Tibial nerve (tissue), 4 donors: Measurements from ENCODE around the gene NTRK2. TPM values are rescaled to one million over a fixed set of nuclear protein-coding genes. Genes with fewer than 3 reads are reported as not detected.
A peak's percentile ranks its signal among the peaks of the same experiment; 100 is the strongest.

Source experiments
- DNase-seq, 2 donors: peaks; one replicate each; pipeline ENCODE4 v3.0.0-alpha.2; 2019; ENCODE audit warnings: low spot score in 2 of 2
- H3K27ac ChIP-seq, 4 donors: fragments of 200-600 bp; sonication (generic) in 3 of 4; one replicate each; pipeline ENCODE4 v1.5.1; 2017 to 2019; ENCODE audit warnings: mild to moderate bottlenecking in 1 of 4
- H3K27me3 ChIP-seq, 2 donors: fragments of 200-600 bp; sonication (generic) in 1 of 2; one replicate each; pipeline versions ENCODE4 v1.5.1 to v1.6.0; 2017 to 2019
- H3K36me3 ChIP-seq, 3 donors: fragments of 200-600 bp; sonication (generic); one replicate each; pipeline ENCODE4 v1.5.1; 2018 to 2019
- H3K4me1 ChIP-seq, 4 donors: fragments of 200-600 bp; sonication (generic) in 3 of 4; one replicate each; pipeline ENCODE4 v1.5.1; 2017 to 2019
- H3K4me3 ChIP-seq, 4 donors: fragments of 200-600 bp; sonication (generic) in 3 of 4; one replicate each; pipeline ENCODE4 v1.5.1; 2017 to 2019; ENCODE audit warnings: mild to moderate bottlenecking in 1 of 4, moderate library complexity in 1 of 4
- H3K9me3 ChIP-seq, 4 donors: fragments of 200-600 bp; sonication (generic) in 3 of 4; one replicate each; pipeline ENCODE4 v1.5.1; 2017 to 2019
- EP300 ChIP-seq, 2 donors: sonication (generic); formaldehyde crosslinking; IDR thresholded peaks; one replicate each; pipeline ENCODE4 v1.6.1; 2017; ENCODE audit warnings: antibody characterized with exemption in 2 of 2, mild to moderate bottlenecking in 1 of 2
- POLR2A ChIP-seq, 2 donors: fragments of 450-650 bp; IDR thresholded peaks; one replicate each; pipeline ENCODE4 v1.6.1; 2017; ENCODE audit warnings: antibody characterized with exemption in 2 of 2, mild to moderate bottlenecking in 2 of 2, moderate library complexity in 2 of 2
- WGBS, 2 donors: methylation state at CpG; one replicate each; pipeline ENCODE4 v1.1.5; 2018; 5-methylcytosine and 5-hydroxymethylcytosine counted together
- total RNA-seq, 4 donors: library from RNA; depleted of rRNA; stranded (reverse); fragments of >200 nt; gene quantifications; one replicate each; pipeline ENCODE4 v1.1.0, GENCODE V29; 2016
- TF ChIP-seq, protein P1 (sequence below), 5 experiments: fragments of 200-600 bp in 3 of 5; fragments of 450-650 bp in 2 of 5; sonication (generic) in 3 of 5; IDR thresholded peaks; one replicate each; pipeline ENCODE4 v1.5.1; 2016 to 2019; ENCODE audit warnings: antibody characterized with exemption in 5 of 5, mild to moderate bottlenecking in 3 of 5, moderate library complexity in 2 of 5

The NTRK2 gene
- total RNA-seq, 4 donors from 2014 or later: 46.7 to 83.4 (median 69.5) TPM

GRCh38 chr9:84950879-84951811 is 281.6 kb downstream of the NTRK2 start:
- no peaks in the 10 kb centered on the region for H3K36me3 ChIP-seq
- no peak overlapping the region for H3K4me3 ChIP-seq
- TF ChIP-seq POLR2A (IDR thresholded peaks at IDR 0.05): no peak
- TF ChIP-seq, protein P1, sequence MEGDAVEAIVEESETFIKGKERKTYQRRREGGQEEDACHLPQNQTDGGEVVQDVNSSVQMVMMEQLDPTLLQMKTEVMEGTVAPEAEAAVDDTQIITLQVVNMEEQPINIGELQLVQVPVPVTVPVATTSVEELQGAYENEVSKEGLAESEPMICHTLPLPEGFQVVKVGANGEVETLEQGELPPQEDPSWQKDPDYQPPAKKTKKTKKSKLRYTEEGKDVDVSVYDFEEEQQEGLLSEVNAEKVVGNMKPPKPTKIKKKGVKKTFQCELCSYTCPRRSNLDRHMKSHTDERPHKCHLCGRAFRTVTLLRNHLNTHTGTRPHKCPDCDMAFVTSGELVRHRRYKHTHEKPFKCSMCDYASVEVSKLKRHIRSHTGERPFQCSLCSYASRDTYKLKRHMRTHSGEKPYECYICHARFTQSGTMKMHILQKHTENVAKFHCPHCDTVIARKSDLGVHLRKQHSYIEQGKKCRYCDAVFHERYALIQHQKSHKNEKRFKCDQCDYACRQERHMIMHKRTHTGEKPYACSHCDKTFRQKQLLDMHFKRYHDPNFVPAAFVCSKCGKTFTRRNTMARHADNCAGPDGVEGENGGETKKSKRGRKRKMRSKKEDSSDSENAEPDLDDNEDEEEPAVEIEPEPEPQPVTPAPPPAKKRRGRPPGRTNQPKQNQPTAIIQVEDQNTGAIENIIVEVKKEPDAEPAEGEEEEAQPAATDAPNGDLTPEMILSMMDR (IDR thresholded peaks at IDR 0.05): no peak
- no peak for TF ChIP-seq EP300 (IDR thresholded peaks at IDR 0.05)
- 89 to 94% methylated on average over 9 of the region's 9 CpGs for WGBS, 2 donors
- H3K9me3 ChIP-seq: no peaks in the 10 kb centered on the region
- DNase-seq: no peak
- H3K27ac ChIP-seq: no peak overlapping the region
- peaks cover 0 to 26% (median 3%) of the 10 kb centered on the region in 4 donors for H3K4me1 ChIP-seq
- no peaks in the 10 kb centered on the region for H3K27me3 ChIP-seq

GRCh38 chr9:84953252-84953773 is 283.8 kb downstream of the NTRK2 start:
- no peak for DNase-seq
- peaks cover 0 to 15% (median 3%) of the 10 kb centered on the region in 4 donors for H3K4me1 ChIP-seq
- no peak overlapping the region for H3K4me3 ChIP-seq
- 92 to 94% methylated on average over 3 of the region's 3 CpGs for WGBS, 2 donors
- peak overlapping the region in 1 of 4 donors; percentile 40 for H3K27ac ChIP-seq
- H3K9me3 ChIP-seq: no peaks in the 10 kb centered on the region
- no peak for TF ChIP-seq EP300 (IDR thresholded peaks at IDR 0.05)
- TF ChIP-seq POLR2A (IDR thresholded peaks at IDR 0.05): no peak
- TF ChIP-seq, protein P1 (IDR thresholded peaks at IDR 0.05): no peak
- no peaks in the 10 kb centered on the region for H3K27me3 ChIP-seq
- no peaks in the 10 kb centered on the region for H3K36me3 ChIP-seq

- peak overlapping the region in 1 of 4 donors; percentile 40 for H3K27ac ChIP-seq
- TF ChIP-seq EP300 (IDR thresholded peaks at IDR 0.05): peak in 1 of 2 donors; percentile 81
- TF ChIP-seq, protein P1 (IDR thresholded peaks at IDR 0.05): peak; percentile 87 to 94 (median 93)
- TF ChIP-seq POLR2A (IDR thresholded peaks at IDR 0.05): peak in 1 of 2 donors; percentile 19
- H3K27me3 ChIP-seq: no peaks in the 10 kb centered on the region
- H3K36me3 ChIP-seq: no peaks in the 10 kb centered on the region
- H3K4me1 ChIP-seq: peaks cover 0 to 15% (median 3%) of the 10 kb centered on the region in 4 donors
- no peaks in the 10 kb centered on the region for H3K9me3 ChIP-seq
- peak; percentile 80 to 91 for DNase-seq
- no peak overlapping the region for H3K4me3 ChIP-seq
- WGBS, 2 donors: 25 to 28% methylated on average over 21 of the region's 21 CpGs
These were observed 284.5 kb downstream of the NTRK2 start for GRCh38 chr9:84953797-84954705.

DNA sequence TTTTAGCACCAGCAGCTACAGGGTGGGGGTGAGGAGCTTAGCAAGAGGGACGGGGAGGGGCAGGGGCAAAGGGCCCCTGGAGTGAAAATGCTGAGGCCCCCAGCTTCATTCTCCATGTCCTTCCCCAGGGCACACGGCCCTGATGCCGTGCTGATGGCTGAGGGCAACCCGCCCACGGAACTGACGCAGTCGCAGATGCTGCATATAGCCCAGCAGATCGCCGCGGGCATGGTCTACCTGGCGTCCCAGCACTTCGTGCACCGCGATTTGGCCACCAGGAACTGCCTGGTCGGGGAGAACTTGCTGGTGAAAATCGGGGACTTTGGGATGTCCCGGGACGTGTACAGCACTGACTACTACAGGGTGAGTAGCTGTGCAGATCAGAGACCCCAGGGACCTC is 285.6 kb downstream of the NTRK2 start:
- Histone ChIP-seq H3K36me3 (no peaks in the 10 kb centered on the region), H3K9me3 (no peaks in the 10 kb centered on the region), H3K4me1 (peaks cover 0 to 15% (median 3%) of the 10 kb centered on the region in 4 donors), H3K4me3 (no peak overlapping the region), H3K27ac (no peak overlapping the region), H3K27me3 (no peaks in the 10 kb centered on the region)
- no peak for DNase-seq
- 96 to 97% methylated on average over 16 to 18 of the region's 18 CpGs for WGBS, 2 donors
- TF ChIP-seq EP300 (IDR thresholded peaks at IDR 0.05) (no peak), POLR2A (IDR thresholded peaks at IDR 0.05) (no peak)
- TF ChIP-seq, protein P1 (IDR thresholded peaks at IDR 0.05): no peak
